ENCODE results near the gene ZNF425. TPM values are rescaled to one million over a fixed set of nuclear protein-coding genes. Genes with fewer than 3 reads are reported as not detected.

The ZNF425 gene
- polyA plus RNA-seq, 3 donors: 0.15 to 0.17 TPM; not detected in 1

GRCh38 chr7:149053384-149053783 is 72.7 kb downstream of the ZNF425 start:
- no peak for TF ChIP-seq CTCF (IDR thresholded peaks at IDR 0.05)
- no peaks in the 10 kb centered on the region for H3K27me3 ChIP-seq (ENCODE audit: control insufficient read depth in 2 of 2, insufficient read depth in 2 of 2, low read length in 2 of 2)
- H4K20me1 ChIP-seq (ENCODE audit: insufficient read depth, low read length): no peaks in the 10 kb centered on the region
- DNase-seq: no peak
- H3K4me3 ChIP-seq (replicated peaks in 1 of 3; ENCODE audit: low read depth in 2 of 3, low read length in 3 of 3): no peak overlapping the region
- H3K27me3 Mint-ChIP-seq (ENCODE audit: low read depth in 3 of 3): peaks cover 2 to 7% (median 3%) of the 10 kb centered on the region in 3 donors
- H3K27ac ChIP-seq (ENCODE audit: low read depth in 1 of 2, low read length in 2 of 2): no peak overlapping the region
- 88% methylated on average over 1 of the region's 1 CpG for WGBS (ENCODE audit: insufficient coverage)
- no peaks in the 10 kb centered on the region for H3K4me1 Mint-ChIP-seq
- H3K9me3 ChIP-seq (replicated peaks in 1 of 2; ENCODE audit: control insufficient read depth in 1 of 2, insufficient read depth in 1 of 2, low read length in 2 of 2): no peaks in the 10 kb centered on the region
- H3K4me1 ChIP-seq (ENCODE audit: control insufficient read depth in 1 of 2, insufficient read depth in 2 of 2, low read length in 2 of 2): no peaks in the 10 kb centered on the region
- H3K36me3 Mint-ChIP-seq: no peaks in the 10 kb centered on the region
- no peak overlapping the region for H2AFZ ChIP-seq (ENCODE audit: insufficient read depth, low read depth, low read length, poor library complexity, severe bottlenecking)
- no peak overlapping the region for H3K4me2 ChIP-seq (replicated peaks; ENCODE audit: extremely low read depth, low read length, poor library complexity, severe bottlenecking)
- no peak overlapping the region for H3K27ac Mint-ChIP-seq
- H3K4me3 Mint-ChIP-seq: no peak overlapping the region
- H3K9me3 Mint-ChIP-seq: peaks cover 0 to 5% (median 0%) of the 10 kb centered on the region in 7 donors
- H3K36me3 ChIP-seq (replicated peaks in 1 of 2; ENCODE audit: control insufficient read depth in 1 of 2, insufficient read depth in 2 of 2, low read length in 2 of 2): no peaks in the 10 kb centered on the region
- no peak overlapping the region for H3K9ac ChIP-seq (ENCODE audit: insufficient read depth, low read length, poor library complexity, severe bottlenecking)
- no peaks in the 10 kb centered on the region for H3K79me2 ChIP-seq (ENCODE audit: insufficient read depth, low read length)
- intact Hi-C loops (cut with micrococcal nuclease): no loop called here

Small RNA genes within 50 kb of the gene (small RNA-seq; reads per million reads assigned to genes)
- gene COX6B1P1 (ENCODE audit: insufficient read length, low read depth) (not detected), gene RN7SL521P (ENCODE audit: insufficient read length, low read depth) (not detected)

Other genes with a start within 250 kb of the ZNF425 start
- gene EZH2, start 242.0 kb downstream of the ZNF425 start, polyA plus RNA-seq: 1 to 10 TPM; 1.3 to 6.1 (median 1.6) TPM
- gene PDIA4, start 97.8 kb downstream of the ZNF425 start, polyA plus RNA-seq: 10 to 100 TPM; 36.5 to 51.2 (median 37.0) TPM
- gene ZNF786, start 35.6 kb downstream of the ZNF425 start, polyA plus RNA-seq: 1 to 10 TPM in 2 of 3 donors, under 1 TPM in 1; 0.84 to 2.6 (median 1.2) TPM
- gene ZNF398, start 21.1 kb upstream of the ZNF425 start, polyA plus RNA-seq: 1 to 10 TPM; 3.0 to 3.7 (median 3.1) TPM
- gene ZNF282, start 69.2 kb upstream of the ZNF425 start, polyA plus RNA-seq: 1 to 10 TPM in 1 of 3 donors, under 1 TPM in 2; 0.51 to 6.2 (median 0.86) TPM
- 1 to 10 TPM; 1.6 to 5.9 (median 2.3) TPM for gene ZNF212, start 113.3 kb upstream of the ZNF425 start, polyA plus RNA-seq
- gene ZNF783, start 135.9 kb upstream of the ZNF425 start, polyA plus RNA-seq: 10 to 100 TPM in 1 of 3 donors, 1 to 10 TPM in 2; 1.2 to 16.7 (median 1.5) TPM